Stimulated activated CD8-positive, alpha-beta memory T cell treated with anti-CD3 and anti-CD28 coated beads, Interleukin-7, amount 100 ng/mL, for 24 hours (primary cell): ENCODE results near the gene FHIT.

Experiments used
- DNase-seq: peaks from one replicate; pipeline ENCODE4 v3.0.0-alpha.2; 2020; ENCODE audit warnings: low read depth

FHIT gene

GRCh38 chr3:59795756-59796155 lies 1455.5 kb downstream of the FHIT start:
- DNase-seq: no peak

- DNase-seq: no peak
Measured at GRCh38 chr3:59793976-59794375, 1457.3 kb downstream of the FHIT start.

GRCh38 chr3:59791774-59792308 lies 1459.4 kb downstream of the FHIT start:
- DNase-seq: no peak

GRCh38 chr3:59790241-59790640 lies 1461.0 kb downstream of the FHIT start:
- DNase-seq: no peak

GRCh38 chr3:59788801-59789200 lies 1462.5 kb downstream of the FHIT start:
- no peak for DNase-seq

- DNase-seq: no peak
Measured at GRCh38 chr3:59788133-59788532, 1463.1 kb downstream of the FHIT start.

GRCh38 chr3:59786374-59786773 lies 1464.9 kb downstream of the FHIT start:
- DNase-seq: no peak

GRCh38 chr3:59784164-59784563 lies 1467.1 kb downstream of the FHIT start:
- DNase-seq: no peak

- DNase-seq: no peak
Measured at GRCh38 chr3:59783468-59783988, 1467.7 kb downstream of the FHIT start.

- no peak for DNase-seq
Measured at GRCh38 chr3:59782664-59783063, 1468.6 kb downstream of the FHIT start.

GRCh38 chr3:59780209-59780608 lies 1471.0 kb downstream of the FHIT start:
- DNase-seq: no peak

GRCh38 chr3:59779260-59779659 lies 1472.0 kb downstream of the FHIT start:
- no peak for DNase-seq

- DNase-seq: no peak
Measured at GRCh38 chr3:59777667-59778077, 1473.6 kb downstream of the FHIT start.

- no peak for DNase-seq
Measured at GRCh38 chr3:59777066-59777465, 1474.2 kb downstream of the FHIT start.

- no peak for DNase-seq
Measured at GRCh38 chr3:59775761-59776325, 1475.4 kb downstream of the FHIT start.

- DNase-seq: no peak
Measured at GRCh38 chr3:59775106-59775505, 1476.1 kb downstream of the FHIT start.

- no peak for DNase-seq
Measured at GRCh38 chr3:59774634-59775033, 1476.6 kb downstream of the FHIT start.

GRCh38 chr3:59774000-59774399 lies 1477.3 kb downstream of the FHIT start:
- no peak for DNase-seq

- no peak for DNase-seq
Measured at GRCh38 chr3:59772416-59773408, 1478.5 kb downstream of the FHIT start.

- no peak for DNase-seq
Measured at GRCh38 chr3:59771768-59772181, 1479.5 kb downstream of the FHIT start.

- DNase-seq: no peak
Measured at GRCh38 chr3:59769127-59769750, 1482.0 kb downstream of the FHIT start.

GRCh38 chr3:59766200-59766872 lies 1484.9 kb downstream of the FHIT start:
- no peak for DNase-seq
